BLaER1 treated with 17β-estradiol and CSF1 and Interleukin-3, amounts not matched to agents 10 nM and 100 nM (cell line): ENCODE results near the gene GAPDHS.

Experiments
- H3K27ac ChIP-seq, 11 experiments: shearing (Covaris generic); formaldehyde crosslinking; 2 replicates each; pipeline ENCODE4 v1.8.1; 2022
- H3K27me3 ChIP-seq, 11 experiments: shearing (Covaris generic); formaldehyde crosslinking; 2 replicates each; pipeline ENCODE4 v1.8.1; 2022
- H3K36me3 ChIP-seq, 11 experiments: shearing (Covaris generic); formaldehyde crosslinking; 2 replicates each; pipeline ENCODE4 v1.8.1; 2022
- H3K4me1 ChIP-seq, 10 experiments: shearing (Covaris generic); formaldehyde crosslinking; 2 replicates each; pipeline ENCODE4 v1.8.1; 2022
- H3K4me2 ChIP-seq, 11 experiments: shearing (Covaris generic); formaldehyde crosslinking; 2 replicates each; pipeline ENCODE4 v1.8.1; 2022
- H3K4me3 ChIP-seq, 10 experiments: shearing (Covaris generic); formaldehyde crosslinking; 2 replicates each; pipeline ENCODE4 v1.8.1; 2022
- H3K9ac ChIP-seq, 11 experiments: shearing (Covaris generic); formaldehyde crosslinking; 2 replicates each; pipeline ENCODE4 v1.8.1; 2022
- H3K9me3 ChIP-seq, 11 experiments: shearing (Covaris generic); formaldehyde crosslinking; replicated peaks in 1 of 11; 2 replicates each; pipeline ENCODE4 v1.8.1; 2022
- H4K20me1 ChIP-seq, 11 experiments: shearing (Covaris generic); formaldehyde crosslinking; 2 replicates each; pipeline ENCODE4 v1.8.1; 2022
- Cebpa-rat ChIP-seq, 11 experiments: shearing (Covaris generic); IDR thresholded peaks; 2 replicates each; pipeline ENCODE4 v1.8.1; 2022

Gene GAPDHS

DNA sequence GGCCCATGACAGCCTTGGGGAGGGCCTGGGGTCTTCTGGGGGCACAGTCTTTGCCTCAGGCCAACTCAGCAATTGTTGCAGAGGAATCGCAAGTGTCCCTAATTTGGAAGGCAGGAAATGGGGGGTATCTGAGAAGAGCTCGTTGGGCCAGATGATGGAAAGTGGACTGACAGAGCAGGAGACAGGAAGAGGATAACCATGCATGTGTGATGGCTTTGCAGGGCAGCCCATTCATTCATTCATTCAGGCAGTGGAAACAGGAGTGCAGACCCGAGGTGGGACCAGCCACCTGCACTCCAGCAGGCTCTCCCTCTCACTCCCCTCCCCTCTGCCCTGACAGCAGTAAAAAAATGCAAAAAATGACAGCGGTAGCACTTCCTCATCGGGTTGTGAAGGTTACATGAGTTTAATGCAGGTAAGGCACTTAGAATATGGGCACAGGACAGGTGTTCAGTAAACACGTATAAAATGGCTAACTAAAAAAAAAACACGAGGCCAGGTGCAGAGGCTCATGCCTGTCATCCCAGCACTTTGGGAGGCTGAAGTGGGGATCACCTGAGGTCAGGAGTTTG is 7.2 kb downstream of the GAPDHS start:
- Histone ChIP-seq H3K36me3 (peaks cover 0 to 36% (median 16%) of the 10 kb centered on the region in 11 experiments; a peak in 10 of 22 replicates), H4K20me1 (peaks cover 0 to 26% (median 0%) of the 10 kb centered on the region in 11 experiments; a peak in 2 of 22 replicates), H3K27ac (no peak overlapping the region), H3K4me2 (no peak overlapping the region), H3K27me3 (no peaks in the 10 kb centered on the region), H3K4me1 (peaks cover 7 to 23% (median 10%) of the 10 kb centered on the region in 10 experiments; a peak in 19 of 20 replicates), H3K9ac (no peak overlapping the region), H3K9me3 (no peaks in the 10 kb centered on the region), H3K4me3 (no peak overlapping the region)
- TF ChIP-seq Cebpa-rat (IDR thresholded peaks at IDR 0.05), result no peak

DNA sequence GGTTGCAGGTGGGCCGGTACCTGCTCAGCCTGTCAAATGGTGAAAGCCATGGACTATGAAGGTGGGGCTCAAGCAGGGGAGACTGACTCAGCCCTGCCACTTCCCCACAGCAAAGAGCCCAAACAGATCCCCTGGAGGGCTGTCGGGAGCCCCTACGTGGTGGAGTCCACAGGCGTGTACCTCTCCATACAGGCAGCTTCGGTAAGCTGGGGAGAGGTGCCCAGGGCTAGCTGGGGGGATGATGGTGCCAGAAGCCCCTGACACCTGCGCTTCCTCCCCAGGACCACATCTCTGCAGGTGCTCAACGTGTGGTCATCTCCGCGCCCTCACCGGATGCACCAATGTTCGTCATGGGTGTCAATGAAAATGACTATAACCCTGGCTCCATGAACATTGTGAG is 9.0 kb downstream of the GAPDHS start:
- no peaks in the 10 kb centered on the region for H3K9me3 ChIP-seq

DNA sequence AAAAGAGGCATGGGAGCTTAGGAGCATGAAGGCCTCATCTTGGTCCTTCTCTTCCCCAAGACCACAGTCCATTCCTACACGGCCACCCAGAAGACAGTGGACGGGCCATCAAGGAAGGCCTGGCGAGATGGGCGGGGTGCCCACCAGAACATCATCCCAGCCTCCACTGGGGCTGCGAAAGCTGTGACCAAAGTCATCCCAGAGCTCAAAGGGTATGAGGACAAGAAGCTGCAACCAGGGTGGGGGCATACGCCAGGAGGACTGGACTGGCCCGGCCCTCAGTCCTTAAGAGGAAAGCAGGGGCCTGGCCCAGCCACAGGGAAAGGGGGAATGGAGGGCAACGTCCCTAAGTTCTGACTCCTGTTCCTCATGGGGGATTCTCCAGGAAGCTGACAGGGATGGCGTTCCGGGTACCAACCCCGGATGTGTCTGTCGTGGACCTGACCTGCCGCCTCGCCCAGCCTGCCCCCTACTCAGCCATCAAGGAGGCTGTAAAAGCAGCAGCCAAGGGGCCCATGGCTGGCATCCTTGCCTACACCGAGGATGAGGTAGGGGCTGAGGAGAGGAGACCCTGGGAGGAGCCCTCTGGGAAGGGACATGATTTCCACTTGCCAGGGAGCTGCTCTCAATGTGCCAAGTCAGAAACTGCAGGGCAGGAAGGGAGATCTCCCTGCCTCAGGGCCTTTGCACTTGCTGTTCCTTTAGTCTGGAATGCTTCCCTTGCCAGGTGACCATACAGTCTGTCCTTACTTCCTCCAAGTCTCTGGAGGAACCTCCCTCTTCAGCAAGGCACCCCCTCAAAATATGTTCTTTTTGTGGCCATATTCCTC is 10.2 kb downstream of the GAPDHS start:
- no peak overlapping the region for H3K9ac ChIP-seq
- peak overlapping the region in 1 of 10 experiments; percentile 87; a peak in 1 of 20 replicates for H3K4me3 ChIP-seq
- peak overlapping the region in 10 of 11 experiments; percentile 92 to 99 (median 96); a peak in 15 of 22 replicates for H3K4me2 ChIP-seq
- H3K27me3 ChIP-seq, result no peaks in the 10 kb centered on the region
- no peak overlapping the region for H3K27ac ChIP-seq
- no peak for TF ChIP-seq Cebpa-rat (IDR thresholded peaks at IDR 0.05)
- H3K36me3 ChIP-seq, result peaks cover 4 to 57% (median 29%) of the 10 kb centered on the region in 11 experiments; a peak in 17 of 22 replicates
- peaks cover 0 to 36% (median 10%) of the 10 kb centered on the region in 11 experiments; a peak in 10 of 22 replicates for H4K20me1 ChIP-seq
- no peaks in the 10 kb centered on the region for H3K9me3 ChIP-seq
- H3K4me1 ChIP-seq, result peaks cover 19 to 41% (median 27%) of the 10 kb centered on the region in 10 experiments

More for the DNA sequence above, 9.0 kb downstream of the GAPDHS start:
- Histone ChIP-seq H3K36me3 (peaks cover 0 to 44% (median 20%) of the 10 kb centered on the region in 11 experiments; a peak in 16 of 22 replicates), H4K20me1 (peaks cover 0 to 26% (median 0%) of the 10 kb centered on the region in 11 experiments; a peak in 5 of 22 replicates), H3K9ac (no peak overlapping the region), H3K4me3 (no peak overlapping the region), H3K27ac (no peak overlapping the region), H3K4me1 (peaks cover 19 to 33% (median 22%) of the 10 kb centered on the region in 10 experiments), H3K4me2 (no peak overlapping the region), H3K27me3 (no peaks in the 10 kb centered on the region)
- TF ChIP-seq Cebpa-rat (IDR thresholded peaks at IDR 0.05), result no peak

DNA sequence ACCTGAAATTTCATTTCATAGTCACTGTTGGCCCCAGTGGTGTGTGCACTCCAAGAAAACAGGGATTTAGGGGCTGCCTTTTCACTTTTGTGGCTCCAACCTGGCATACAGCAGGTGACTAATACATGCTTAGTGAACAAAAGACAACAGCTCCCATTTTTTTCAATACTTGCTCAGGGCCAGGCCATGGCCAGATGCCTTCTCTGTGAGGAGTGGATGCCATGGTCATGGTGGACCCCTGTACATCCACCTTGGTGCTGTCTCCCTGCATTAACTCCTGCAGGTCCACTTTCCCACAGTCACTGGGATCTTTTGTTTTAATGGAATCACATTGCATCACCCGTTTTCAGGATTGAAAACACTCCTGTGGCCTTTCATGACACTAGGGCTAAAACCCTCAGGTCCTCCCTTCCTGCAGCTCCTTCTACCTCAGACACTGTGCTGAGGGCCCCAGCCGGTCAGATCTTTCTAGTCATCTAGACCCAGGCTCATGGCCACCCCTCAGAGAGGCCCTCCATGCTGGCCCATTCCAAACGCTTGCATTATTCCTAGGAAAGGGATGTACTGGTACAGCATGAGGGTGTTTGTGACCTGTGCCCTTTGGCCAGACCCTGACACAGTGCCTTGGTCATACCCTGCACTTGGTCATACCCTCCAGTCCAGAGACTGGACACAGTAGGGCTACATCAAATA is 11.0 kb downstream of the GAPDHS start:
- Histone ChIP-seq H3K9me3 (no peaks in the 10 kb centered on the region), H3K27ac (peak overlapping the region in 9 of 11 experiments; percentile 84 to 94 (median 91); a peak in 18 of 22 replicates), H3K4me2 (peak overlapping the region; percentile 92 to 99 (median 97)), H3K9ac (peak overlapping the region; percentile 84 to 96 (median 93)), H3K27me3 (no peaks in the 10 kb centered on the region), H3K4me3 (peak overlapping the region; percentile 80 to 96 (median 86)), H3K4me1 (peaks cover 19 to 49% (median 27%) of the 10 kb centered on the region in 10 experiments), H4K20me1 (peaks cover 0 to 36% (median 11%) of the 10 kb centered on the region in 11 experiments; a peak in 13 of 22 replicates), H3K36me3 (peaks cover 4 to 61% (median 30%) of the 10 kb centered on the region in 11 experiments; a peak in 17 of 22 replicates)
- no peak for TF ChIP-seq Cebpa-rat (IDR thresholded peaks at IDR 0.05)

DNA sequence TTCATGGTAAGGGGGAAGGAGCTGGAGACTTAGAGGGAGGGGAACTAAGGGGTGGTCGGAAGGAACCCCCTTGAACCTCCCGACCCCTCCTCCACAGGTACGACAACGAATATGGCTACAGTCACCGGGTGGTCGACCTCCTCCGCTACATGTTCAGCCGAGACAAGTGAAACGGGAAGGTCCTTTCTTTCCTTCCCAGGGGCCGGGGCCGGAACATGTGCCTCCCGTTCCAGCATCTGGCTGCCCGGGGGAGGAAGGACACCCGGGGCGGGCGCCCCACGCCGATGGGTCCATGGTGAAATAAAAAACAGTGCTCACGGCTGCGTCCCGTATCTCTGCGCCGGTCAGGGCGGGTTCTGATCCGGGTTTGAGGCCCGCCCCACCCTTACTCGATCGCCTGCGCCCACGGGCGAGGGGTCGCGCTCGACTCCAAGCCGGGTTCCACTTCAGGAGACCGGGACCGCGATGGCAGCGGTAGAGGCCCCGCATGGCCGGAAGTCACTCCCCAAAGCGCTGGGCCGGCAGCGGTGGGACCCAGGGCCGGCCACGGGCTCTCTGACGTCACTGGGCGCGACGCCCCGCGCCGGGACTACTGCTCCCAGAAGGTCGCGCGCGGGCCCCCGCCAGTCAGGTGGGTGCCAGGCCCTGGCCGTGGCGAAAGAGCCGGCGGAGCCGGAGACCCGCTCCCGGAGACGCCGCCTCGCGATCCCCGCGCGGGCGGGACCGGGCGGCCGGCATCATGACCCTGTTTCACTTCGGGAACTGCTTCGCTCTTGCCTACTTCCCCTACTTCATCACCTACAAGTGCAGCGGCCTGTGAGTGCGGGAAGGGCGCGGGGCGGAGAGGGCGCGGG is 12.0 kb downstream of the GAPDHS start, which contains the start of gene TMEM147:
TSS of gene TMEM147 (plus strand) at position 626 of the 854 bp plus-strand sequence. CDS start at position 740, 114 bp downstream.
- H3K36me3 ChIP-seq, result peaks cover 9 to 59% (median 37%) of the 10 kb centered on the region in 11 experiments; a peak in 17 of 22 replicates

DNA sequence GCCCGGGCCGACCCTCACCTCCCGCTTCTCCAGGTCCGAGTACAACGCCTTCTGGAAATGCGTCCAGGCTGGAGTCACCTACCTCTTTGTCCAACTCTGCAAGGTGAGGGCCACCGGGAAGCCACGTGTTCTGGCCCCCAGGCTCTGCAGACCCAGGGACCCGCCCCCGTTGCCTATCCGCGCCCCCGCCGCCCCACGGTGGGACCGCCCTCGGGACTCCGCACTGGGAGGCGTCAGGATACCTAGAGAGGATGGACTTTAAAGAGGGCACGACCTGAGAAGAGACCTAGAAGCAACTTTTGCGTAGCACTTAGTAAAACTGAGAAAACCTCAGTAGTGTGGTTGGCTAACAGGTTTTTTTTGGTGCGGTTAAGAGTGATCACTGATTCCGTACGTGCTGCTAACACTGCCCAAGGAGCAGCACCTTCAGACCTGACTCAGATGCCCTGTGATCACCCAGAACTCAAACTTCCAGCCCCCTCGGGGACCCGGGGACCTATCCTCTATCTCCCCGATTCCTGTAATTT is 12.7 kb downstream of the GAPDHS start:
- Histone ChIP-seq H3K27ac (peak overlapping the region; percentile 84 to 94 (median 91)), H3K27me3 (no peaks in the 10 kb centered on the region), H3K4me2 (peak overlapping the region; percentile 92 to 99 (median 97)), H3K9me3 (no peaks in the 10 kb centered on the region), H3K9ac (peak overlapping the region; percentile 84 to 96 (median 93)), H4K20me1 (peaks cover 3 to 49% (median 22%) of the 10 kb centered on the region in 11 experiments; a peak in 14 of 22 replicates), H3K36me3 (peaks cover 9 to 63% (median 40%) of the 10 kb centered on the region in 11 experiments; a peak in 17 of 22 replicates), H3K4me3 (peak overlapping the region; percentile 80 to 96 (median 86)), H3K4me1 (peaks cover 19 to 49% (median 27%) of the 10 kb centered on the region in 10 experiments)
- no peak for TF ChIP-seq Cebpa-rat (IDR thresholded peaks at IDR 0.05)

More for the DNA sequence above, 12.0 kb downstream of the GAPDHS start, which contains the start of gene TMEM147:
- H3K27me3 ChIP-seq, result no peaks in the 10 kb centered on the region
- H3K4me3 ChIP-seq, result peak within 1 kb of the TSS; percentile 80 to 96 (median 86)
- peak within 1 kb of the TSS; percentile 92 to 99 (median 97) for H3K4me2 ChIP-seq
- H3K4me1 ChIP-seq, result peaks cover 19 to 49% (median 27%) of the 10 kb centered on the region in 10 experiments
- peak within 1 kb of the TSS; percentile 84 to 94 (median 91) for H3K27ac ChIP-seq
- peak within 1 kb of the TSS; percentile 84 to 96 (median 93) for H3K9ac ChIP-seq
- TF ChIP-seq Cebpa-rat (IDR thresholded peaks at IDR 0.05), result no peak
- peaks cover 3 to 43% (median 20%) of the 10 kb centered on the region in 11 experiments; a peak in 14 of 22 replicates for H4K20me1 ChIP-seq
- no peaks in the 10 kb centered on the region for H3K9me3 ChIP-seq

DNA sequence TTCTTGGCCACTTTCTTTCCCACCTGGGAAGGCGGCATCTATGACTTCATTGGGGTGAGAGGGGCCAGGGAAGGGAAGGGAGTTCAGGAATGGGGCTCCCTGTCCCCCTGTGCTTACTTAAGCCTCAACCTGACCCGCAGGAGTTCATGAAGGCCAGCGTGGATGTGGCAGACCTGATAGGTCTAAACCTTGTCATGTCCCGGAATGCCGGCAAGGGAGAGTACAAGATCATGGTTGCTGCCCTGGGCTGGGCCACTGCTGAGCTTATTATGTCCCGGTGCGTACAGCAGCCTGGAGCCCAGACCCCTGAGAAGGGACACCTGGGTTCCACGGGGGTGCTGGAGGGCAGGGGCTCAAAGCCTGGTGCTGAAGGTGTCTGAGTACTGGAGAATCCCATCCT is 13.3 kb downstream of the GAPDHS start:
- peak overlapping the region; percentile 84 to 96 (median 93) for H3K9ac ChIP-seq
- TF ChIP-seq Cebpa-rat (IDR thresholded peaks at IDR 0.05), result no peak
- H3K4me2 ChIP-seq, result peak overlapping the region; percentile 92 to 99 (median 97)
- peak overlapping the region; percentile 80 to 96 (median 86) for H3K4me3 ChIP-seq
- H3K9me3 ChIP-seq, result no peaks in the 10 kb centered on the region
- H3K27me3 ChIP-seq, result no peaks in the 10 kb centered on the region
- peaks cover 19 to 49% (median 27%) of the 10 kb centered on the region in 10 experiments for H3K4me1 ChIP-seq
- H3K36me3 ChIP-seq, result peaks cover 9 to 69% (median 38%) of the 10 kb centered on the region in 11 experiments; a peak in 17 of 22 replicates
- peak overlapping the region in 10 of 11 experiments; percentile 84 to 94 (median 91); a peak in 17 of 22 replicates for H3K27ac ChIP-seq
- peaks cover 3 to 49% (median 22%) of the 10 kb centered on the region in 11 experiments; a peak in 14 of 22 replicates for H4K20me1 ChIP-seq
